ENCODE results near the gene XXYLT1.

The XXYLT1 gene, protein sequence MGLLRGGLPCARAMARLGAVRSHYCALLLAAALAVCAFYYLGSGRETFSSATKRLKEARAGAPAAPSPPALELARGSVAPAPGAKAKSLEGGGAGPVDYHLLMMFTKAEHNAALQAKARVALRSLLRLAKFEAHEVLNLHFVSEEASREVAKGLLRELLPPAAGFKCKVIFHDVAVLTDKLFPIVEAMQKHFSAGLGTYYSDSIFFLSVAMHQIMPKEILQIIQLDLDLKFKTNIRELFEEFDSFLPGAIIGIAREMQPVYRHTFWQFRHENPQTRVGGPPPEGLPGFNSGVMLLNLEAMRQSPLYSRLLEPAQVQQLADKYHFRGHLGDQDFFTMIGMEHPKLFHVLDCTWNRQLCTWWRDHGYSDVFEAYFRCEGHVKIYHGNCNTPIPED

DNA sequence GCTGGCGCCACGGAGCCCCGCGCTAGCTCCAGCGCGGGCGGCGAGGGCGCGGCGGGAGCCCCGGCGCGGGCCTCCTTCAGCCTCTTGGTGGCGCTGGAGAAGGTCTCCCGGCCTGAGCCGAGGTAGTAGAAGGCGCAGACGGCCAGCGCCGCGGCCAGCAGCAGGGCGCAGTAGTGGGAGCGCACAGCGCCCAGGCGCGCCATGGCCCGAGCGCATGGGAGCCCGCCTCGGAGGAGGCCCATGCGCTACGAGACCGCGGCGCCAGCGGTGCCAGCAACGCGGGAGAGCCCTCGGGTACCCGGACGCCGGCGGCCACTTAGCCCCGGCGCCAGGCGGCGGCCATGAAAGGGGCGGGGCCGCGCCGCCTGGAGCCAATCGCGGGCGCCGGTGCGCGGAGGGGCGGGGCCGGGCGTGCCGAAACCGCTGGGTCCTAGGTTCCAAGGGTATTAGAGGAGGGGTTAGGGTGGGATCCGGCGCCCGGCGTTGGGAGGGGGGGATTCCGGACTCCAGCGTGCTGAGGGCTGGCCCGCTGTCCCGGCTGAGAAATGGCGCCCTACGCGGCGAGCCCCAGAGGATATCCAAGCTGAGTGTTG lies at the start of gene XXYLT1:
Gene XXYLT1 (minus strand): TSS at position 343 of the 593 bp plus-strand sequence. CDS start 101 bp downstream, at position 242.
- DNase-seq (ENCODE audit: low spot score): peak; percentile 95
- in situ Hi-C loops (cut with MboI; ENCODE audit: low pct_unique_long_range_greater_than_20kb, low sequenced_read_pairs, unreplicated experiment): loop anchor here (5.0 kb wide), 1 partner anchor 251 kb away; no protein-coding TSS in a partner anchor
- TF ChIP-seq, protein P1, sequence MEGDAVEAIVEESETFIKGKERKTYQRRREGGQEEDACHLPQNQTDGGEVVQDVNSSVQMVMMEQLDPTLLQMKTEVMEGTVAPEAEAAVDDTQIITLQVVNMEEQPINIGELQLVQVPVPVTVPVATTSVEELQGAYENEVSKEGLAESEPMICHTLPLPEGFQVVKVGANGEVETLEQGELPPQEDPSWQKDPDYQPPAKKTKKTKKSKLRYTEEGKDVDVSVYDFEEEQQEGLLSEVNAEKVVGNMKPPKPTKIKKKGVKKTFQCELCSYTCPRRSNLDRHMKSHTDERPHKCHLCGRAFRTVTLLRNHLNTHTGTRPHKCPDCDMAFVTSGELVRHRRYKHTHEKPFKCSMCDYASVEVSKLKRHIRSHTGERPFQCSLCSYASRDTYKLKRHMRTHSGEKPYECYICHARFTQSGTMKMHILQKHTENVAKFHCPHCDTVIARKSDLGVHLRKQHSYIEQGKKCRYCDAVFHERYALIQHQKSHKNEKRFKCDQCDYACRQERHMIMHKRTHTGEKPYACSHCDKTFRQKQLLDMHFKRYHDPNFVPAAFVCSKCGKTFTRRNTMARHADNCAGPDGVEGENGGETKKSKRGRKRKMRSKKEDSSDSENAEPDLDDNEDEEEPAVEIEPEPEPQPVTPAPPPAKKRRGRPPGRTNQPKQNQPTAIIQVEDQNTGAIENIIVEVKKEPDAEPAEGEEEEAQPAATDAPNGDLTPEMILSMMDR (IDR thresholded peaks at IDR 0.05; ENCODE audit: extremely low read depth, insufficient read depth, missing control alignments): peak; percentile 84

DNA sequence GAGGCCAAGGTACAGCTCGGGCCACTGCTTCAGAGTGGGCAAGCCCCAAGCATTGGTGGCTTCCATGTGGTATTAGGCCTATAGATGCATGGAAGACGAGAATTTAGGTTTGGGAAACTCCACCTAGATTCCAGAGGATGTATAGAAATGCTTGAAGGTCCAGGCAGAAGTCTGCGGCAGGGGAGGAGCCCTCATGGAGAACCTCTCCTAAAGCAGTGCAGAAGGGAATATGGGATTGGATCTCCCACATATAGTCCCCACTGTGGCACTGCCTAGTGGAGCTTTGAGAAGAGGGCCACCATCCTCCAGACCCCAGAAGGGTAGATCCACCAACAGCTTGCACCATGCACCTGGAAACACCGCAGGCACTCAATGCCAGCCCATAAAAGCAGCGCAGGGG lies 48.1 kb upstream of the XXYLT1 start:
- in situ Hi-C loops (cut with MboI; ENCODE audit: low pct_unique_long_range_greater_than_20kb, low sequenced_read_pairs, unreplicated experiment): no loop called here
- TF ChIP-seq, protein P1 (IDR thresholded peaks at IDR 0.05; ENCODE audit: extremely low read depth, insufficient read depth, missing control alignments): no peak
- no peak for DNase-seq (ENCODE audit: low spot score)

DNA sequence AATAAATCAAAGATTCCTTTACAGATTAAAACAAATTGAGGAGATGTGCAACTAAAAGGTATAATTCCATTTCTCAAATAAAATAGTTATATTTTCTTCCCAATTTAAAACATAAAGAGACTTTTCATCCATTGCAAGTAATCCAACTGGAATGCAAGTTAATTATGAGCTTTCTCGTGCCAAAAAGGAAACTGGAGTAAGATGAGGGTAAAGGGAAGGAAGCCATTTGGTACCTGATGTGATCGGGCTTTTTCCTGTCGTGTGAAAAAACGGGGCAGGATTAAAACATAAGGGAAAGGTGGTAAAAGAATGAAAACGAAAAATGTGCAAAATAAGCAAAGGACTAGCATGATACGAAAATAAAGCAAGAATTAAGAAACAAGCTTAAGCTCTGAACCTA lies 41.8 kb upstream of the XXYLT1 start:
- DNase-seq (ENCODE audit: low spot score): no peak
- in situ Hi-C loops (cut with MboI; ENCODE audit: low pct_unique_long_range_greater_than_20kb, low sequenced_read_pairs, unreplicated experiment): no loop called here
- TF ChIP-seq, protein P1 (IDR thresholded peaks at IDR 0.05; ENCODE audit: extremely low read depth, insufficient read depth, missing control alignments): no peak

DNA sequence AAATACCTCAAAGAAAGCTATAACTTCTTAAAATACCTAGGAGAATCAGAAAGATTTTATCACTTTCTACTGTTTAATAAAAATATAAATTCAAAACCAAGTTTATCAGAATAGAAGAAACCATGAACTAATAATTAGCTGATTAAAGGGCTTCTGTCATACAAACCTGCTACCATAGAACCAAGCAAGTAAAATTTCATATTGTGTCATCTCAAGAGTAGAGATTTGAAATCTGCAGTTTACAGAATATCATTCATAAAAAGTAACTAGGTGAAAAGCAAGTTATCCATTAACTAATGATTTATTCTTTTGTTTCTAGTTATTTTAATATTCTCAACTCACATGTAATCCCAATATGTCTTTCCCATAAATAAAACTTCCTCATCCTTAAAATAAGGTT lies 36.8 kb upstream of the XXYLT1 start:
- TF ChIP-seq, protein P1 (IDR thresholded peaks at IDR 0.05; ENCODE audit: extremely low read depth, insufficient read depth, missing control alignments): no peak
- in situ Hi-C loops (cut with MboI; ENCODE audit: low pct_unique_long_range_greater_than_20kb, low sequenced_read_pairs, unreplicated experiment): no loop called here

DNA sequence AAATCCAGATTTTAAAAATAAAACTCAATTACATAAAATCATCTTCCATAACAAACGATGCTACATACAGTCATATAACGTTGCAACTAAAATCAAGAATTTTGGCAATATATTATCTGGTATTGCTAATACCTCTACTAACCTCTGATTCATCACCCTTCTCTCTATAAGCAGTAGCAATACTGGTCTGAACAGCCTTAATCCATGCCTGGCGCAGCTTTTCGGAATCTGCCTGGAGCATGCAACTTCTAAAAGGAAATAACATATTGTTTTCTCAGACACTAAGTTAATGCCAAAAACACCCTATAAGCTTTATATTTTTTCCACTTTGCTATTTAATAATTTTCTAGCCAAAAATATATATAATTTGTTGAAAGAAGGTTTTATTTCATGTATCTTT lies 35.4 kb upstream of the XXYLT1 start:
- DNase-seq (ENCODE audit: low spot score): no peak
- in situ Hi-C loops (cut with MboI; ENCODE audit: low pct_unique_long_range_greater_than_20kb, low sequenced_read_pairs, unreplicated experiment): no loop called here
- TF ChIP-seq, protein P1 (IDR thresholded peaks at IDR 0.05; ENCODE audit: extremely low read depth, insufficient read depth, missing control alignments): no peak

More for the DNA sequence above, 36.8 kb upstream of the XXYLT1 start:
- DNase-seq (ENCODE audit: low spot score): no peak

DNA sequence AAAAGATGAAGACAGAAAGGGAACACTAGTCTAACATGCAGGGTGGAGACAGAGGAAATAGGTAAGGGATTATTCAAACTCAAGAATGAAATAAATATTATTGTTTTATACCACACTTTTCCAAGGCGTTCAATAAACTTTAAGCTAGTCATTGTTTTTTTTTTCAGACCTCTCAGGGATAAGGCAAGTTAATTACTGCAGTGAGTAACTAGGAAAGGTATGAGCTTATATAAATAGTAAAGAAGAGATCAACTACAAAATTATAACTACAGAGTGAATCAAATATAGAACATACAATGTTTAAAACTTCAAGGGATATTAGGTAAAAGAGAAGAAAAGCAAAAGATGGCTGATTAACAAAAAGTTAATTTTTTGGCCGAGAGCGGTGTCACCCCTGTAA lies 31.5 kb upstream of the XXYLT1 start:
- no peak for DNase-seq (ENCODE audit: low spot score)
- TF ChIP-seq, protein P1 (IDR thresholded peaks at IDR 0.05; ENCODE audit: extremely low read depth, insufficient read depth, missing control alignments): no peak
- in situ Hi-C loops (cut with MboI; ENCODE audit: low pct_unique_long_range_greater_than_20kb, low sequenced_read_pairs, unreplicated experiment): no loop called here
